HG03378 (cell line): ENCODE measurements around the gene ZFYVE28.
"Not testable (repeated sequence)": the region's sequence is repeated elsewhere in the genome, so short reads cannot be mapped to it uniquely, and the experiment has no call there.

Experiments used
- ATAC-seq: cut with Tn5 transposase; IDR thresholded peaks from one replicate; pipeline ENCODE4 v1.9.1; 2021; ENCODE audit warnings: mild to moderate bottlenecking, moderate library complexity; ENCODE audit not compliant: unreplicated experiment

The ZFYVE28 gene

GRCh38 chr4:2231082-2231481 is 187.4 kb downstream of the ZFYVE28 start:
- no peak for ATAC-seq

- ATAC-seq, result no peak
Measured at GRCh38 chr4:2226261-2226660, 192.2 kb downstream of the ZFYVE28 start.

- ATAC-seq, result no peak
Measured at GRCh38 chr4:2222838-2223237, 195.6 kb downstream of the ZFYVE28 start.

- ATAC-seq, result not testable (repeated sequence)
Measured at GRCh38 chr4:2221378-2221777, 197.1 kb downstream of the ZFYVE28 start.

GRCh38 chr4:2220016-2220630 is 198.3 kb downstream of the ZFYVE28 start:
- no peak for ATAC-seq
